B cell (primary cell): Measurements from ENCODE around the gene GRK3. TPM values are rescaled to one million over a fixed set of nuclear protein-coding genes. Genes with fewer than 3 reads are reported as not detected.

Source experiments
- ATAC-seq: fragments of 200-7000 bp; cut with Tn5 transposase; one replicate; pipeline ENCODE4 v1.10.0; 2021; ENCODE audit warnings: low read depth, mild to moderate bottlenecking, moderate number of reproducible peaks, moderate library complexity
- CTCF ChIA-PET: fragments of 350-600 bp; sonication (Branson Sonifier 250); formaldehyde crosslinking; loops from one replicate; lab custom pipeline; 2021; ENCODE audit warnings: antibody characterized with exemption, inconsistent platforms; lab: Charles Lee
- POLR2A ChIA-PET: fragments of 350-600 bp; sonication (Branson Sonifier 250); formaldehyde crosslinking; loops from one replicate; lab custom pipeline; 2021; ENCODE audit warnings: antibody characterized with exemption; lab: Charles Lee
- DNase-seq: peaks from one replicate; pipeline ENCODE4 v3.0.0; 2013
- H2AFZ ChIP-seq: 2 replicates; pipeline ENCODE4 v1.6.1; 2012; ENCODE audit warnings: mild to moderate bottlenecking, low read depth, low read length; ENCODE audit not compliant: insufficient read depth, poor library complexity, severe bottlenecking
- H3K27ac ChIP-seq, 2 donors: 1 replicate in 1 of 2; 2 replicates in 1 of 2; pipeline ENCODE4 v1.5.1; 2012 to 2013; ENCODE audit warnings: low read length in 2 of 2, mild to moderate bottlenecking in 2 of 2, moderate library complexity in 1 of 2
- H3K27me3 ChIP-seq, 4 experiments: fragments of 200-600 bp in 1 of 4; sonication (generic) in 1 of 4; replicated peaks in 1 of 4; 1 replicate in 2 of 4; 2 replicates in 2 of 4; pipeline versions ENCODE4 v1.6.1 to v1.7.0; 2013 to 2016; ENCODE audit warnings: low read length in 3 of 4, mild to moderate bottlenecking in 2 of 4, mixed read lengths in 1 of 4, moderate library complexity in 1 of 4; ENCODE audit not compliant: insufficient read depth in 4 of 4, control insufficient read depth in 3 of 4; ENCODE audit errors: control extremely low read depth in 1 of 4
- H3K36me3 ChIP-seq, 2 experiments: replicated peaks in 1 of 2; 1 replicate in 1 of 2; 2 replicates in 1 of 2; pipeline versions ENCODE4 v1.6.1 to v1.7.1; 2013; ENCODE audit warnings: low read length in 1 of 2; ENCODE audit not compliant: insufficient read depth in 2 of 2, control insufficient read depth in 1 of 2; ENCODE audit errors: control extremely low read depth in 1 of 2, extremely low read depth in 1 of 2
- H3K4me1 ChIP-seq, 2 donors: fragments of 200-600 bp in 1 of 2; sonication (generic) in 1 of 2; 1 replicate in 1 of 2; 2 replicates in 1 of 2; pipeline versions ENCODE4 v1.5.1 to v1.6.1; 2013 to 2017; ENCODE audit warnings: low read length in 2 of 2; ENCODE audit not compliant: control insufficient read depth in 2 of 2, insufficient read depth in 2 of 2
- H3K4me2 ChIP-seq: replicated peaks from 2 replicates; pipeline ENCODE3; 2012; ENCODE audit warnings: mild to moderate bottlenecking, low read depth, low read length; ENCODE audit not compliant: poor library complexity, severe bottlenecking
- H3K4me3 ChIP-seq, 5 experiments: fragments of 200-600 bp in 1 of 5; sonication (generic) in 1 of 5; 1 replicate in 3 of 5; 2 replicates in 2 of 5; pipeline versions ENCODE4 v1.5.1 to v1.7.0; 2011 to 2016; ENCODE audit warnings: low read length in 4 of 5, mild to moderate bottlenecking in 4 of 5, low read depth in 2 of 5, control low read depth in 1 of 5, moderate library complexity in 1 of 5; ENCODE audit not compliant: insufficient read depth in 1 of 5; ENCODE audit errors: control extremely low read depth in 1 of 5, extremely low read depth in 1 of 5
- H3K79me2 ChIP-seq: fragments of 200-600 bp; sonication (generic); one replicate; pipeline ENCODE4 v1.6.0; 2016; ENCODE audit warnings: low read length; ENCODE audit not compliant: control insufficient read depth, insufficient read depth
- H3K9ac ChIP-seq: fragments of 200-600 bp; sonication (generic); 2 replicates; pipeline ENCODE4 v1.6.1; 2017; ENCODE audit warnings: mild to moderate bottlenecking, low read length, moderate library complexity
- H3K9me3 ChIP-seq, 3 donors: one replicate each; pipeline versions ENCODE4 v1.6.1 to v1.7.1; 2013; ENCODE audit warnings: low read length in 2 of 3; ENCODE audit not compliant: control insufficient read depth in 2 of 3, insufficient read depth in 1 of 3; ENCODE audit errors: control extremely low read depth in 1 of 3
- H4K20me1 ChIP-seq: 2 replicates; pipeline ENCODE4 v1.6.0; 2012; ENCODE audit warnings: mild to moderate bottlenecking, low read length; ENCODE audit not compliant: insufficient read depth, control insufficient read depth, poor library complexity, severe bottlenecking
- H3K27ac Mint-ChIP-seq: one replicate; pipeline ENCODE4 v1.8.0; 2021; ENCODE audit warnings: mixed read lengths
- H3K27me3 Mint-ChIP-seq: one replicate; pipeline ENCODE4 v1.8.0; 2021; ENCODE audit warnings: mixed read lengths
- H3K4me1 Mint-ChIP-seq: one replicate; pipeline ENCODE4 v1.8.0; 2021; ENCODE audit warnings: mixed read lengths
- H3K4me3 Mint-ChIP-seq: one replicate; pipeline ENCODE4 v1.8.0; 2021; ENCODE audit warnings: mixed read lengths
- H3K9me3 Mint-ChIP-seq: one replicate; pipeline ENCODE4 v1.8.0; 2022; ENCODE audit warnings: mixed read lengths; ENCODE audit not compliant: insufficient read depth
- EZH2 ChIP-seq: IDR thresholded peaks from 2 replicates; pipeline ENCODE4 v1.6.1; 2012; ENCODE audit warnings: borderline replicate concordance, low read depth, mild to moderate bottlenecking, moderate library complexity, low read length; ENCODE audit not compliant: insufficient read depth, poor library complexity, severe bottlenecking
- whole genome bisulfite sequencing: methylation state at CpG from one replicate; pipeline ENCODE4 v1.1.5; 2013; ENCODE audit warnings: missing lambda C conversion rate; ENCODE audit not compliant: insufficient coverage; 5-methylcytosine and 5-hydroxymethylcytosine counted together
- intact Hi-C: fragments of 100-400 bp; cut with micrococcal nuclease; formaldehyde crosslinking; loops from one replicate; pipeline ENCODE4 v1.10.0; 2022
- polyA plus RNA-seq: library from polyadenylated mRNA; depleted of rRNA; stranded (reverse); fragments of >200 nt; gene quantifications from 2 replicates; pipeline ENCODE4 v1.2.3, GENCODE V29; 2012
- total RNA-seq, 2 donors: library from RNA; stranded (reverse); fragments of 120-200 nt in 1 of 2; gene quantifications; 1 replicate in 1 of 2; 2 replicates in 1 of 2; pipeline versions ENCODE4 v1.2.3 to v1.2.4, GENCODE V29; 2013 to 2022
- TF ChIP-seq, protein P1 (sequence below): fragments of 200-600 bp; IDR thresholded peaks from one replicate; pipeline ENCODE4 v1.8.0; 2022; ENCODE audit warnings: antibody characterized with exemption, mild to moderate bottlenecking

GRK3 gene
- total and polyA plus RNA-seq, 2 donors (not counting 1 experiment from before 2014, with no cell fraction given), result 17.6 to 61.0 TPM

DNA sequence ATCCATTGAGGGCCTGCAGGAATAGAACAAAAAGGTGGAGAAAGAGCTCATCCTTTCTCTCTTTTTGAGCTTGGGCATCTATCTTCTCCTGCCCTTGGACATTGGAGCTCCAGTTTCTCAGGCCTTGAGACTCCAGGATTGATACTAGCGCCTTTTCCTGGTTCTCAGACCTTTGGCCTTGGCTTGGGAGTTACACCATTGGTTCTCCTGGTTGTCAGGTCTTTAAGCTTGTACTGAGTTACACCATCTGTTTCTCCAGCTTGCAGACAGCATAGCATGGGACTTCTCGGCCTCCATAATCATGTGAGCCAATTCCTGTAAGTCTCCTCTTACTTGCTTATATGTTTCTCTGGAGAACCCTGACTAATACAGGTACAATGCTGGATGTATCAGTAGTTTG, 72.6 kb downstream of the GRK3 start:
- Mint-ChIP-seq H3K4me1 (peaks cover 44% of the 10 kb centered on the region), H3K4me3 (no peak overlapping the region), H3K9me3 (no peaks in the 10 kb centered on the region), H3K27me3 (no peaks in the 10 kb centered on the region), H3K27ac (peak overlapping the region; percentile 34)
- peaks cover 95% of the 10 kb centered on the region for H3K79me2 ChIP-seq
- H3K4me2 ChIP-seq, result no peak overlapping the region
- H3K27me3 ChIP-seq, result no peaks in the 10 kb centered on the region
- H4K20me1 ChIP-seq, result peaks cover 56% of the 10 kb centered on the region
- TF ChIP-seq, protein P1, sequence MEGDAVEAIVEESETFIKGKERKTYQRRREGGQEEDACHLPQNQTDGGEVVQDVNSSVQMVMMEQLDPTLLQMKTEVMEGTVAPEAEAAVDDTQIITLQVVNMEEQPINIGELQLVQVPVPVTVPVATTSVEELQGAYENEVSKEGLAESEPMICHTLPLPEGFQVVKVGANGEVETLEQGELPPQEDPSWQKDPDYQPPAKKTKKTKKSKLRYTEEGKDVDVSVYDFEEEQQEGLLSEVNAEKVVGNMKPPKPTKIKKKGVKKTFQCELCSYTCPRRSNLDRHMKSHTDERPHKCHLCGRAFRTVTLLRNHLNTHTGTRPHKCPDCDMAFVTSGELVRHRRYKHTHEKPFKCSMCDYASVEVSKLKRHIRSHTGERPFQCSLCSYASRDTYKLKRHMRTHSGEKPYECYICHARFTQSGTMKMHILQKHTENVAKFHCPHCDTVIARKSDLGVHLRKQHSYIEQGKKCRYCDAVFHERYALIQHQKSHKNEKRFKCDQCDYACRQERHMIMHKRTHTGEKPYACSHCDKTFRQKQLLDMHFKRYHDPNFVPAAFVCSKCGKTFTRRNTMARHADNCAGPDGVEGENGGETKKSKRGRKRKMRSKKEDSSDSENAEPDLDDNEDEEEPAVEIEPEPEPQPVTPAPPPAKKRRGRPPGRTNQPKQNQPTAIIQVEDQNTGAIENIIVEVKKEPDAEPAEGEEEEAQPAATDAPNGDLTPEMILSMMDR, result no peak
- no peak for TF ChIP-seq EZH2
- no peaks in the 10 kb centered on the region for H3K4me1 ChIP-seq
- no peak overlapping the region for H3K27ac ChIP-seq
- H3K4me3 ChIP-seq, result no peak overlapping the region
- H3K9me3 ChIP-seq, result peaks cover 0 to 6% (median 3%) of the 10 kb centered on the region in 3 donors
- intact Hi-C loops, result no loop called here
- CTCF ChIA-PET, result no interaction called here
- H2AFZ ChIP-seq, result no peak overlapping the region
- 100% methylated on average over 2 of the region's 2 CpGs for WGBS
- H3K9ac ChIP-seq, result no peak overlapping the region
- DNase-seq (no peak), ATAC-seq (no peak)
- POLR2A ChIA-PET, result interaction anchor here (0.6 kb wide), 1 partner anchor 65 kb away, joined by 8 read pairs; no protein-coding TSS in a partner anchor
- H3K36me3 ChIP-seq, result peaks cover 2 to 16% of the 10 kb centered on the region in 2 experiments

DNA sequence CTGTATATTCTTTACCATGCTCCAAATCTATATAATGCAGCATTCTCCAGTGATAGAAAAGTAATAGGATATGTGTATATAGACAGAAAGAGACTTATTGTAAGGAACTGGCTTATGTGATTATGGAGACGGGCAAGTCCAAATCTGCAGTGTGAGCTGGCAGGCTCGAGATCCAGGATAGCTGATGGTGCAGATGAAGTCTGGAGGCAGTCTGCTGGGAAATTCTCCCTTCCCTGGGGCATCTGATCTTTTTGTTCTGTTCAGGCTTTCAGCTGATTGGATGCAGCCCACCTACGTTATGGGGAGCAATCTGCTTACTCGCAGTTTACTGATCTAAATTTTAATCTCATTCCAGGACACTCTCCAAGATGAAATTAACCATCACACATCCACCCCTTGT, 73.2 kb downstream of the GRK3 start:
- Histone ChIP-seq H3K27ac (no peak overlapping the region), H3K4me2 (no peak overlapping the region), H2AFZ (no peak overlapping the region), H3K36me3 (peaks cover 2 to 16% of the 10 kb centered on the region in 2 experiments), H4K20me1 (peaks cover 57% of the 10 kb centered on the region), H3K27me3 (no peaks in the 10 kb centered on the region), H3K9ac (no peak overlapping the region), H3K4me1 (peaks cover 1 to 3% of the 10 kb centered on the region in 2 donors), H3K4me3 (no peak overlapping the region), H3K9me3 (peaks cover 0 to 6% (median 3%) of the 10 kb centered on the region in 3 donors), H3K79me2 (peaks cover 95% of the 10 kb centered on the region)
- TF ChIP-seq, protein P1, result no peak
- ChIA-PET CTCF (no interaction called here), POLR2A (no interaction called here)
- DNase-seq, result no peak
- ATAC-seq, result no peak
- Mint-ChIP-seq H3K4me3 (no peak overlapping the region), H3K27ac (peak overlapping the region; percentile 34), H3K9me3 (no peaks in the 10 kb centered on the region), H3K27me3 (no peaks in the 10 kb centered on the region), H3K4me1 (peaks cover 46% of the 10 kb centered on the region)
- intact Hi-C loops, result loop anchor here (1.0 kb wide), 1 partner anchor 10 kb away; no protein-coding TSS in a partner anchor
- WGBS, result 97% methylated on average over 4 of the region's 4 CpGs
